ENCODE measurements around the gene ACOT7. TPM values are rescaled to one million over a fixed set of nuclear protein-coding genes. Genes with fewer than 3 reads are reported as not detected.

The ACOT7 gene
- total and polyA plus RNA-seq, 3 donors from 2014 or later: 50.3 to 72.8 (median 52.5) TPM

- H3K9me3 ChIP-seq: no peaks in the 10 kb centered on the region
- H3K27ac ChIP-seq: no peak overlapping the region
- 91 to 93% methylated on average over 12 of the region's 12 CpGs for WGBS, 2 donors
- H3K4me1 ChIP-seq: peaks cover 8% of the 10 kb centered on the region
- no peak for DNase-seq
- TF ChIP-seq POLR2A (IDR thresholded peaks at IDR 0.05) (no peak), CTCF (IDR thresholded peaks at IDR 0.05) (no peak)
- H3K27me3 ChIP-seq: no peaks in the 10 kb centered on the region
- intact Hi-C loops (cut with DNase I; ENCODE audit: low total_unique reads): no loop called here
- no peak overlapping the region for H3K4me3 ChIP-seq
- no peaks in the 10 kb centered on the region for H3K36me3 ChIP-seq (ENCODE audit: low read depth, missing control alignments)
These were observed 125.8 kb downstream of the ACOT7 start for GRCh38 chr1:6267686-6268322.

- peaks cover 11% of the 10 kb centered on the region for H3K4me1 ChIP-seq
- intact Hi-C loops (cut with DNase I; ENCODE audit: low total_unique reads): no loop called here
- no peaks in the 10 kb centered on the region for H3K27me3 ChIP-seq
- no peaks in the 10 kb centered on the region for H3K9me3 ChIP-seq
- DNase-seq: no peak
- WGBS, 2 donors: 89 to 91% methylated on average over 11 of the region's 11 CpGs
- TF ChIP-seq CTCF (IDR thresholded peaks at IDR 0.05): no peak
- no peak for TF ChIP-seq POLR2A (IDR thresholded peaks at IDR 0.05)
- no peaks in the 10 kb centered on the region for H3K36me3 ChIP-seq (ENCODE audit: low read depth, missing control alignments)
- H3K4me3 ChIP-seq: no peak overlapping the region
- no peak overlapping the region for H3K27ac ChIP-seq
These were observed 126.9 kb downstream of the ACOT7 start for GRCh38 chr1:6266641-6267040.

GRCh38 chr1:6265151-6265550 lies 128.4 kb downstream of the ACOT7 start:
- peaks cover 11% of the 10 kb centered on the region for H3K4me1 ChIP-seq
- H3K9me3 ChIP-seq: no peaks in the 10 kb centered on the region
- no peak for DNase-seq
- H3K27me3 ChIP-seq: no peaks in the 10 kb centered on the region
- 62 to 87% methylated on average over 9 to 15 of the region's 15 CpGs for WGBS, 2 donors
- H3K36me3 ChIP-seq (ENCODE audit: low read depth, missing control alignments): no peaks in the 10 kb centered on the region
- intact Hi-C loops (cut with DNase I; ENCODE audit: low total_unique reads): no loop called here
- H3K27ac ChIP-seq: no peak overlapping the region
- TF ChIP-seq CTCF (IDR thresholded peaks at IDR 0.05) (no peak), POLR2A (IDR thresholded peaks at IDR 0.05) (no peak)
- H3K4me3 ChIP-seq: no peak overlapping the region

- Histone ChIP-seq H3K4me3 (no peak overlapping the region), H3K36me3 (ENCODE audit: low read depth, missing control alignments) (no peaks in the 10 kb centered on the region), H3K27ac (no peak overlapping the region), H3K4me1 (peaks cover 16% of the 10 kb centered on the region), H3K27me3 (no peaks in the 10 kb centered on the region), H3K9me3 (no peaks in the 10 kb centered on the region)
- no peak for TF ChIP-seq CTCF (IDR thresholded peaks at IDR 0.05)
- TF ChIP-seq POLR2A (IDR thresholded peaks at IDR 0.05): no peak
- DNase-seq: no peak
- 66 to 80% methylated on average over 3 to 7 of the region's 7 CpGs for whole genome bisulfite sequencing, 2 donors
- intact Hi-C loops (cut with DNase I; ENCODE audit: low total_unique reads): no loop called here
These were observed 129.9 kb downstream of the ACOT7 start for GRCh38 chr1:6263716-6264115.

All from testis (tissue), 3 donors.